ENCODE measurements around the gene BBS9.

GRCh38 chr7:33157311-33157710, 27.9 kb downstream of the BBS9 start:
- no peak for TF ChIP-seq SPI1 (IDR thresholded peaks at IDR 0.05; ENCODE audit: borderline replicate concordance, low read depth, low read length)
- TF ChIP-seq, protein P1, sequence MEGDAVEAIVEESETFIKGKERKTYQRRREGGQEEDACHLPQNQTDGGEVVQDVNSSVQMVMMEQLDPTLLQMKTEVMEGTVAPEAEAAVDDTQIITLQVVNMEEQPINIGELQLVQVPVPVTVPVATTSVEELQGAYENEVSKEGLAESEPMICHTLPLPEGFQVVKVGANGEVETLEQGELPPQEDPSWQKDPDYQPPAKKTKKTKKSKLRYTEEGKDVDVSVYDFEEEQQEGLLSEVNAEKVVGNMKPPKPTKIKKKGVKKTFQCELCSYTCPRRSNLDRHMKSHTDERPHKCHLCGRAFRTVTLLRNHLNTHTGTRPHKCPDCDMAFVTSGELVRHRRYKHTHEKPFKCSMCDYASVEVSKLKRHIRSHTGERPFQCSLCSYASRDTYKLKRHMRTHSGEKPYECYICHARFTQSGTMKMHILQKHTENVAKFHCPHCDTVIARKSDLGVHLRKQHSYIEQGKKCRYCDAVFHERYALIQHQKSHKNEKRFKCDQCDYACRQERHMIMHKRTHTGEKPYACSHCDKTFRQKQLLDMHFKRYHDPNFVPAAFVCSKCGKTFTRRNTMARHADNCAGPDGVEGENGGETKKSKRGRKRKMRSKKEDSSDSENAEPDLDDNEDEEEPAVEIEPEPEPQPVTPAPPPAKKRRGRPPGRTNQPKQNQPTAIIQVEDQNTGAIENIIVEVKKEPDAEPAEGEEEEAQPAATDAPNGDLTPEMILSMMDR (IDR thresholded peaks at IDR 0.05 in 2 of 3, conservative IDR thresholded peaks at IDR 0.05 in 1 of 3; ENCODE audit: insufficient read depth in 2 of 3, low read depth in 1 of 3, low read length in 3 of 3) = no peak
- no peak for TF ChIP-seq EP300 (IDR thresholded peaks at IDR 0.05; ENCODE audit: low read length)
- no peak for TF ChIP-seq BRCA1 (IDR thresholded peaks at IDR 0.05)
- TF ChIP-seq BRCA1 (CRISPR knock-in tag; IDR thresholded peaks at IDR 0.05) = no peak
- no peak for TF ChIP-seq ZNF184 (CRISPR knock-in tag; IDR thresholded peaks at IDR 0.05)
- no peak for TF ChIP-seq POLR2AphosphoS2 (IDR thresholded peaks at IDR 0.05; ENCODE audit: low read length)
- TF ChIP-seq ELF1 (tag; IDR thresholded peaks at IDR 0.05) = no peak
- TF ChIP-seq BCOR (IDR thresholded peaks at IDR 0.05) = no peak
- TF ChIP-seq POLR2A (conservative IDR thresholded peaks at IDR 0.05) = no peak
- no peak for TF ChIP-seq HCFC1 (IDR thresholded peaks at IDR 0.05; ENCODE audit: low read depth, low read length)
- TF ChIP-seq, protein P2, sequence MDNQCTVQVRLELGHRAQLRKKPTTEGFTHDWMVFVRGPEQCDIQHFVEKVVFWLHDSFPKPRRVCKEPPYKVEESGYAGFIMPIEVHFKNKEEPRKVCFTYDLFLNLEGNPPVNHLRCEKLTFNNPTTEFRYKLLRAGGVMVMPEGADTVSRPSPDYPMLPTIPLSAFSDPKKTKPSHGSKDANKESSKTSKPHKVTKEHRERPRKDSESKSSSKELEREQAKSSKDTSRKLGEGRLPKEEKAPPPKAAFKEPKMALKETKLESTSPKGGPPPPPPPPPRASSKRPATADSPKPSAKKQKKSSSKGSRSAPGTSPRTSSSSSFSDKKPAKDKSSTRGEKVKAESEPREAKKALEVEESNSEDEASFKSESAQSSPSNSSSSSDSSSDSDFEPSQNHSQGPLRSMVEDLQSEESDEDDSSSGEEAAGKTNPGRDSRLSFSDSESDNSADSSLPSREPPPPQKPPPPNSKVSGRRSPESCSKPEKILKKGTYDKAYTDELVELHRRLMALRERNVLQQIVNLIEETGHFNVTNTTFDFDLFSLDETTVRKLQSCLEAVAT (IDR thresholded peaks at IDR 0.05) = no peak
- TF ChIP-seq SETDB1 (IDR thresholded peaks at IDR 0.05; ENCODE audit: low read length) = no peak

All from K562 (cell line).